Measurements from ENCODE around the gene ARHGAP4.
A peak's percentile ranks its signal among the peaks of the same experiment; 100 is the strongest.

The ARHGAP4 gene

GRCh38 chrX:153925739-153926551 is at the start of gene ARHGAP4:
ARHGAP4 (minus strand) TSS chrX:153926264; CDS start chrX:153926202, 62 bp downstream.
- DNase-seq (ENCODE audit: low spot score) = peak; percentile 63

- no peak for DNase-seq (ENCODE audit: low spot score)
Measured at GRCh38 chrX:153974726-153975286, 48.7 kb upstream of the ARHGAP4 start.

- DNase-seq (ENCODE audit: low spot score) = no peak
Measured at GRCh38 chrX:153974003-153974725, 48.1 kb upstream of the ARHGAP4 start.

GRCh38 chrX:153973127-153974002 is 47.3 kb upstream of the ARHGAP4 start:
- DNase-seq (ENCODE audit: low spot score) = no peak

GRCh38 chrX:153972368-153973126 is 46.5 kb upstream of the ARHGAP4 start, which contains the start of gene TMEM187:
TMEM187 (plus strand) TSS chrX:153972754; CDS start chrX:153982063, 9,309 bp downstream.
- DNase-seq (ENCODE audit: low spot score) = peak; percentile 86

GRCh38 chrX:153971450-153972367 is 45.6 kb upstream of the ARHGAP4 start, which contains the start of gene HCFC1:
HCFC1 (minus strand) TSS chrX:153971818; CDS start chrX:153970840, 978 bp downstream.
- DNase-seq (ENCODE audit: low spot score) = peak; percentile 75

GRCh38 chrX:153971124-153971449 is 45.0 kb upstream of the ARHGAP4 start:
- peak; percentile 79 for DNase-seq (ENCODE audit: low spot score)

- no peak for DNase-seq (ENCODE audit: low spot score)
Measured at GRCh38 chrX:153970357-153971123, 44.5 kb upstream of the ARHGAP4 start.

GRCh38 chrX:153969904-153970356 is 43.9 kb upstream of the ARHGAP4 start:
- DNase-seq (ENCODE audit: low spot score) = no peak

GRCh38 chrX:153969125-153969903 is 43.2 kb upstream of the ARHGAP4 start:
- no peak for DNase-seq (ENCODE audit: low spot score)

GRCh38 chrX:153968754-153969124 is 42.7 kb upstream of the ARHGAP4 start:
- peak; percentile 34 for DNase-seq (ENCODE audit: low spot score)

GRCh38 chrX:153968255-153968654 is 42.2 kb upstream of the ARHGAP4 start:
- no peak for DNase-seq (ENCODE audit: low spot score)

- DNase-seq (ENCODE audit: low spot score) = no peak
Measured at GRCh38 chrX:153967536-153968224, 41.6 kb upstream of the ARHGAP4 start.

- no peak for DNase-seq (ENCODE audit: low spot score)
Measured at GRCh38 chrX:153966841-153967535, 40.9 kb upstream of the ARHGAP4 start.

GRCh38 chrX:153966283-153966688 is 40.2 kb upstream of the ARHGAP4 start:
- DNase-seq (ENCODE audit: low spot score) = no peak

- DNase-seq (ENCODE audit: low spot score) = no peak
Measured at GRCh38 chrX:153965406-153965805, 39.3 kb upstream of the ARHGAP4 start.

GRCh38 chrX:153964105-153964504 is 38.0 kb upstream of the ARHGAP4 start:
- no peak for DNase-seq (ENCODE audit: low spot score)
